ENCODE measurements around the gene PGBD1.
"Not testable (repeated sequence)": the region's sequence is repeated elsewhere in the genome, so short reads cannot be mapped to it uniquely, and the experiment has no call there.

Gene PGBD1

DNA sequence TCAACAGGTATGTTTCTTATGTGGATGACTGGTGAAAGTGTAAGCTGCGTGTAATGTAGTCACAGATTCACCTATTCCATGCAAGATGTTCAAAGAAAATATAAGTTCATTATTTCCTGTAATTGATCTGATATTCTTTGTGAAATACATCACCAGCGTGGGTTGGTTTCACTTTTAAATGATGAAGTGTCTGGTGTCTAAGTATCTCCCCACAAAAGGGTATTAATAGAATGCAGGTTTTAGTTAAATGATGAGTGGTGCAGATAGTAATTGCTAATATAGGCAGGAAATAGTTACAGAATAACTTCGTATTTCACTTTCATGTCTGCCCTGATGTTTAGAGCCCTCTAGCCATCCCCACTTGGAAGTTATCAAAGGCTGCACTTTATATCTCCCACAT lies 22.2 kb downstream of the PGBD1 start:
- no peak overlapping the region for H2AFZ ChIP-seq (ENCODE audit: low read length)
- H3K9ac ChIP-seq (ENCODE audit: low read length): no peak overlapping the region
- H3K4me3 ChIP-seq (ENCODE audit: low read depth, low read length, poor library complexity, severe bottlenecking): no peak overlapping the region
- H3K9me3 ChIP-seq (ENCODE audit: low read length): no peaks in the 10 kb centered on the region
- H3K9me2 ChIP-seq (ENCODE audit: low read depth, low read length): no peaks in the 10 kb centered on the region
- H3K4me2 ChIP-seq (ENCODE audit: low read length): no peak overlapping the region
- no peaks in the 10 kb centered on the region for H3K27me3 ChIP-seq (ENCODE audit: insufficient read depth, low read length)
- no peaks in the 10 kb centered on the region for H3K79me2 ChIP-seq (ENCODE audit: insufficient read depth, low read length)
- H3K36me3 ChIP-seq (ENCODE audit: insufficient read depth, low read length): no peaks in the 10 kb centered on the region
- TF ChIP-seq, protein P1, sequence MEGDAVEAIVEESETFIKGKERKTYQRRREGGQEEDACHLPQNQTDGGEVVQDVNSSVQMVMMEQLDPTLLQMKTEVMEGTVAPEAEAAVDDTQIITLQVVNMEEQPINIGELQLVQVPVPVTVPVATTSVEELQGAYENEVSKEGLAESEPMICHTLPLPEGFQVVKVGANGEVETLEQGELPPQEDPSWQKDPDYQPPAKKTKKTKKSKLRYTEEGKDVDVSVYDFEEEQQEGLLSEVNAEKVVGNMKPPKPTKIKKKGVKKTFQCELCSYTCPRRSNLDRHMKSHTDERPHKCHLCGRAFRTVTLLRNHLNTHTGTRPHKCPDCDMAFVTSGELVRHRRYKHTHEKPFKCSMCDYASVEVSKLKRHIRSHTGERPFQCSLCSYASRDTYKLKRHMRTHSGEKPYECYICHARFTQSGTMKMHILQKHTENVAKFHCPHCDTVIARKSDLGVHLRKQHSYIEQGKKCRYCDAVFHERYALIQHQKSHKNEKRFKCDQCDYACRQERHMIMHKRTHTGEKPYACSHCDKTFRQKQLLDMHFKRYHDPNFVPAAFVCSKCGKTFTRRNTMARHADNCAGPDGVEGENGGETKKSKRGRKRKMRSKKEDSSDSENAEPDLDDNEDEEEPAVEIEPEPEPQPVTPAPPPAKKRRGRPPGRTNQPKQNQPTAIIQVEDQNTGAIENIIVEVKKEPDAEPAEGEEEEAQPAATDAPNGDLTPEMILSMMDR (IDR thresholded peaks at IDR 0.05; ENCODE audit: low read length): no peak
- TF ChIP-seq EZH2 (IDR thresholded peaks at IDR 0.05; ENCODE audit: borderline replicate concordance, low read length): no peak
- no peak overlapping the region for H3K27ac ChIP-seq (ENCODE audit: low read depth, low read length, poor library complexity, severe bottlenecking)
- H3K4me1 ChIP-seq (ENCODE audit: insufficient read depth, low read length, severe bottlenecking): no peaks in the 10 kb centered on the region
- H3F3A ChIP-seq (ENCODE audit: insufficient read depth, low read length): no peaks in the 10 kb centered on the region
- no peaks in the 10 kb centered on the region for H4K20me1 ChIP-seq (ENCODE audit: insufficient read depth, low read length)

DNA sequence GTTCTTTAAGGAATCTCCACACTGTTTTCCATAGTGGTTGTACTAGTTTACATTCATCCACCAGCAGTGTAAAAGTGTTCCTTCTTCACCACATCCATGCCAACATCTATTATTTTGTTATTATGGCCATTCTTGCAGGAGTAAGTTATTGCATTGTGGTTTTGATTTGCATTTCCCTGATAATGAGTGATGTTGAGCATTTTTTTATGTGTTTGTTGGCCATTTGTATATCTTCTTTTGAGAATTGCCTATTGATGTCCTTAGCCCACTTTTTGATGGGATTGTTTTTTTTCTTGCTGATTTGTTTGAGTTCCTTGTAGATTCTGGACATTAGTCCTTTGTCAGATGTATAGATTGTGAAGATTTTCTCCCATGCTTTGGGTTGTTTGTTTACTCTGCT lies 25.0 kb downstream of the PGBD1 start:
- H3K9me3 ChIP-seq (ENCODE audit: low read length); H4K20me1 ChIP-seq (ENCODE audit: insufficient read depth, low read length); H3K4me1 ChIP-seq (ENCODE audit: insufficient read depth, low read length, severe bottlenecking); H3K9me2 ChIP-seq (ENCODE audit: low read depth, low read length); H3K4me3 ChIP-seq (ENCODE audit: low read depth, low read length, poor library complexity, severe bottlenecking); H3K4me2 ChIP-seq (ENCODE audit: low read length); H3K9ac ChIP-seq (ENCODE audit: low read length); H3K36me3 ChIP-seq (ENCODE audit: insufficient read depth, low read length); H2AFZ ChIP-seq (ENCODE audit: low read length); H3K27ac ChIP-seq (ENCODE audit: low read depth, low read length, poor library complexity, severe bottlenecking); H3K27me3 ChIP-seq (ENCODE audit: insufficient read depth, low read length); H3K79me2 ChIP-seq (ENCODE audit: insufficient read depth, low read length); H3F3A ChIP-seq (ENCODE audit: insufficient read depth, low read length): not testable (repeated sequence)

DNA sequence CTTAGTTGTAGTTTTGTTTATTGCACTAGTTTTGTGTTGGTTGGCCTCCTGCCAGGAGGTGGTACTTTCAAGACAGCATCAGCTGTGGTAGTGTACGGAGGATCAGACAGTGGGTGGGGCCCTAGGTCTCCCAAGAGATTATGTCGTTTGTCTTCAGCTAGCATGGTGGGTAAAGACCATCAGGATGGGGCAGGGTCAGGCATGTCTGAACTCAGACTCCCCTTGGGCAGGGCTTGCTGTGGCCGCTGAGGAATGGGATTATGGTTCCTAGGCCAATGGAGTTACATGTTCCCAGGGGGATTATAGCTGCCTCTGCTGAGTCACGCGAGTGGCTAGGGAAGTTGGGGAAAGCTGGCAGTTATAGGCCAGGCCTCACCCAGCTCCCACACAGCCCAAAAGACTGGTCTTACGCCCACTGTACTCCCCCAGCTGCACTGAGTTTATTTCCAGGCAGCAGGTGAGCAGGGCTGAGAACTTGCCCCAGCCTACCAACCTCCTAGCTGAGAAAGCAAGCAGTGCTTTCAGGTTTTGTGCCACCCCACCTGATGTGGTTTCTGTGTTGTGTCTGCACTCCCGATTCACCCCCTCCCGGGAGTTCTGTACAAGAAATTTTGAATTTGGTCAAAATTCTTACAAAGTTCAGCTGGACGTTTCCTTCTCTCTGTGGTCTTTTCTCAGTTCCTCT lies 29.9 kb downstream of the PGBD1 start:
- no peaks in the 10 kb centered on the region for H3K9me2 ChIP-seq (ENCODE audit: low read depth, low read length)
- H3K27ac ChIP-seq (ENCODE audit: low read depth, low read length, poor library complexity, severe bottlenecking): peak overlapping the region; percentile 58
- H3K27me3 ChIP-seq (ENCODE audit: insufficient read depth, low read length): no peaks in the 10 kb centered on the region
- peaks cover 15% of the 10 kb centered on the region for H3K4me1 ChIP-seq (ENCODE audit: insufficient read depth, low read length, severe bottlenecking)
- no peak overlapping the region for H3K4me3 ChIP-seq (ENCODE audit: low read depth, low read length, poor library complexity, severe bottlenecking)
- H3K79me2 ChIP-seq (ENCODE audit: insufficient read depth, low read length): no peaks in the 10 kb centered on the region
- no peak for TF ChIP-seq EZH2 (IDR thresholded peaks at IDR 0.05; ENCODE audit: borderline replicate concordance, low read length)
- TF ChIP-seq, protein P1 (IDR thresholded peaks at IDR 0.05; ENCODE audit: low read length): no peak
- H3K9me3 ChIP-seq (ENCODE audit: low read length): no peaks in the 10 kb centered on the region
- no peak overlapping the region for H2AFZ ChIP-seq (ENCODE audit: low read length)
- H3K36me3 ChIP-seq (ENCODE audit: insufficient read depth, low read length): no peaks in the 10 kb centered on the region
- H3K9ac ChIP-seq (ENCODE audit: low read length): no peak overlapping the region
- no peaks in the 10 kb centered on the region for H4K20me1 ChIP-seq (ENCODE audit: insufficient read depth, low read length)
- peak overlapping the region; percentile 15; the same call in 1 of the 2 replicates for H3K4me2 ChIP-seq (ENCODE audit: low read length)
- H3F3A ChIP-seq (ENCODE audit: insufficient read depth, low read length): no peaks in the 10 kb centered on the region

DNA sequence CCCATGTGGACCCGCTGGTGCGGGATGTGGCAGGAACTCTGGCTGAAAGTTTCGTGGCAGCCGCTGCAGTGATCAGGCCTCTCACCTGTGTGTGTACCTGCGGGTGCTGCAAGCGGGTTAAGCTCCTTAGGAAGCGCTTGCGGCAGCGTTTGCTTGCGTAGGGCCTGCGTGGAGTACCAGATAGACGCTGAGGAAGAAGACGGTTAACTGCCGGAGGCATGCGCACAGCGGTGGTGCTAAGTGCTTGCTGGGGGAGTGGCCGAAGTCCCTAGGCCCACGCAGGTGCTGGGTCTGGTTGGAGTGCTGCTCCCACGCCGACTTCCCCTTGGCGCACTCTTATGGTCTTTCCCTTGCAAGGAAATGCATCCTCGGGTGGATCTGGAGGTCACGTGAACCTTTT lies 31.6 kb downstream of the PGBD1 start:
- Histone ChIP-seq H3K79me2 (ENCODE audit: insufficient read depth, low read length) (no peaks in the 10 kb centered on the region), H3K27ac (ENCODE audit: low read depth, low read length, poor library complexity, severe bottlenecking) (no peak overlapping the region), H3K4me3 (ENCODE audit: low read depth, low read length, poor library complexity, severe bottlenecking) (no peak overlapping the region), H3K4me1 (ENCODE audit: insufficient read depth, low read length, severe bottlenecking) (peaks cover 15% of the 10 kb centered on the region), H3K9me3 (ENCODE audit: low read length) (no peaks in the 10 kb centered on the region), H3K4me2 (ENCODE audit: low read length) (no peak overlapping the region), H3K27me3 (ENCODE audit: insufficient read depth, low read length) (no peaks in the 10 kb centered on the region), H3K9me2 (ENCODE audit: low read depth, low read length) (no peaks in the 10 kb centered on the region), H3K36me3 (ENCODE audit: insufficient read depth, low read length) (no peaks in the 10 kb centered on the region), H3K9ac (ENCODE audit: low read length) (no peak overlapping the region), H3F3A (ENCODE audit: insufficient read depth, low read length) (no peaks in the 10 kb centered on the region), H2AFZ (ENCODE audit: low read length) (no peak overlapping the region), H4K20me1 (ENCODE audit: insufficient read depth, low read length) (no peaks in the 10 kb centered on the region)
- no peak for TF ChIP-seq EZH2 (IDR thresholded peaks at IDR 0.05; ENCODE audit: borderline replicate concordance, low read length)
- TF ChIP-seq, protein P1 (IDR thresholded peaks at IDR 0.05; ENCODE audit: low read length): no peak

All from OCI-LY1 (cell line).